Adrenal gland (tissue), 5 donors: Measurements from ENCODE around the gene ARFIP2.

ENCODE experiments used
- POLR2A ChIP-seq, 2 donors: fragments of 450-650 bp; IDR thresholded peaks; one replicate each; pipeline ENCODE4 v1.6.1; 2017; ENCODE audit warnings: antibody characterized with exemption in 2 of 2, mild to moderate bottlenecking in 2 of 2, moderate library complexity in 1 of 2
- TF ChIP-seq, protein P1 (sequence below), 6 experiments: fragments of 450-650 bp in 4 of 6; fragments of 200-600 bp in 2 of 6; sonication (generic) in 1 of 6; IDR thresholded peaks; 1 replicate in 5 of 6; 2 replicates in 1 of 6; pipeline versions ENCODE4 v1.5.1 to v1.8.0; 2016 to 2021; ENCODE audit warnings: antibody characterized with exemption in 6 of 6, mild to moderate bottlenecking in 2 of 6, moderate library complexity in 1 of 6
- donor health status: DM: no; HTN: no; CAD: no.

DNA sequence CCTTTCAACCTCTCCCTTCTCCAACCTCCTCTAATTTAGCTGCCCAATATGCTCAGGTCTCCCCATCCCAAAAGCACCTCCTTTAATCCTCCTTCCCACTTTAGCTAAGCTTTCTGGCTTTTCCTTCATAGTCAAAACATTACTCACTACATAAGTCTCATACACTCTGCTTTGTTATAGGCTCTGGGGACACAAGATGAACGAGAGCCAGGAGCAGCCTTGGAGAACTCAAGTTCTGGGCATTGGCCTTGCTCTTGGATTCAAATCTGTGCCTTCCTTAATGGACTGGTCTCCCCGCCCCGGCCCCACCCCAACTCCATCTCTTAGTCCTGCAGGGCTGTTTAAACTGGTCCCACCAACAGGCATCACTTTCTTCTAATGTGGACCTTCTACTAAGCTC is 28.9 kb downstream of the ARFIP2 start:
- TF ChIP-seq, protein P1, sequence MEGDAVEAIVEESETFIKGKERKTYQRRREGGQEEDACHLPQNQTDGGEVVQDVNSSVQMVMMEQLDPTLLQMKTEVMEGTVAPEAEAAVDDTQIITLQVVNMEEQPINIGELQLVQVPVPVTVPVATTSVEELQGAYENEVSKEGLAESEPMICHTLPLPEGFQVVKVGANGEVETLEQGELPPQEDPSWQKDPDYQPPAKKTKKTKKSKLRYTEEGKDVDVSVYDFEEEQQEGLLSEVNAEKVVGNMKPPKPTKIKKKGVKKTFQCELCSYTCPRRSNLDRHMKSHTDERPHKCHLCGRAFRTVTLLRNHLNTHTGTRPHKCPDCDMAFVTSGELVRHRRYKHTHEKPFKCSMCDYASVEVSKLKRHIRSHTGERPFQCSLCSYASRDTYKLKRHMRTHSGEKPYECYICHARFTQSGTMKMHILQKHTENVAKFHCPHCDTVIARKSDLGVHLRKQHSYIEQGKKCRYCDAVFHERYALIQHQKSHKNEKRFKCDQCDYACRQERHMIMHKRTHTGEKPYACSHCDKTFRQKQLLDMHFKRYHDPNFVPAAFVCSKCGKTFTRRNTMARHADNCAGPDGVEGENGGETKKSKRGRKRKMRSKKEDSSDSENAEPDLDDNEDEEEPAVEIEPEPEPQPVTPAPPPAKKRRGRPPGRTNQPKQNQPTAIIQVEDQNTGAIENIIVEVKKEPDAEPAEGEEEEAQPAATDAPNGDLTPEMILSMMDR (IDR thresholded peaks at IDR 0.05), result no peak
- no peak for TF ChIP-seq POLR2A (IDR thresholded peaks at IDR 0.05)
